A673 (cell line): ENCODE data around the gene SHC1.

Experiments
- EZH2 ChIP-seq: fragments of 200-600 bp; sonication (generic); IDR thresholded peaks from 2 replicates; pipeline ENCODE4 v1.6.1; 2017; ENCODE audit warnings: borderline replicate concordance, low read depth, mild to moderate bottlenecking, mixed read lengths, antibody characterized with exemption, low read length; ENCODE audit not compliant: poor library complexity, severe bottlenecking
- TF ChIP-seq, protein P1 (sequence below): fragments of 300-800, 200-600 bp; sonication (generic); conservative IDR thresholded peaks from 2 replicates; pipeline ENCODE4 v1.5.1; 2017; ENCODE audit warnings: low read depth, mild to moderate bottlenecking, antibody characterized with exemption, low read length, moderate library complexity, mixed read lengths

DNA sequence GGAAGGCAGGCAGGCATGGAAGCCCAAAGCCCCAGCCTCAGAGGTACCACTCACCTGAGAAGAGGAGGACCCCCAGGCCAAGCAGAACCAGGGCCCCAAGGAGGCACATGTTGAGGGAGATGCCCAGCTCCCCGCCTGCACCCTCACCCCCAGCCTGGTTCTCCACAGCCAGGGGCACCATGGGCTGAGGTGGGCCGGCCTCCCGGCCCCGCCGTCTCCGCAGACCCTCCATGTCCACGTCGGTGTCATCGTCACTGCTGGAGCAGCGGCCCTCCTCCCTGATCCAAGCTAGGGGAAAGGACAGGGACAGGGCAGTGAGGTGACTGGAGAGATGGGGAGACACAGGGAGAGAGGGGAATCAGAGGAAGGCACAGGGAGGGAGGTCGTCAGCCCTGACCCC is 22.5 kb downstream of the SHC1 start:
- TF ChIP-seq, protein P1, sequence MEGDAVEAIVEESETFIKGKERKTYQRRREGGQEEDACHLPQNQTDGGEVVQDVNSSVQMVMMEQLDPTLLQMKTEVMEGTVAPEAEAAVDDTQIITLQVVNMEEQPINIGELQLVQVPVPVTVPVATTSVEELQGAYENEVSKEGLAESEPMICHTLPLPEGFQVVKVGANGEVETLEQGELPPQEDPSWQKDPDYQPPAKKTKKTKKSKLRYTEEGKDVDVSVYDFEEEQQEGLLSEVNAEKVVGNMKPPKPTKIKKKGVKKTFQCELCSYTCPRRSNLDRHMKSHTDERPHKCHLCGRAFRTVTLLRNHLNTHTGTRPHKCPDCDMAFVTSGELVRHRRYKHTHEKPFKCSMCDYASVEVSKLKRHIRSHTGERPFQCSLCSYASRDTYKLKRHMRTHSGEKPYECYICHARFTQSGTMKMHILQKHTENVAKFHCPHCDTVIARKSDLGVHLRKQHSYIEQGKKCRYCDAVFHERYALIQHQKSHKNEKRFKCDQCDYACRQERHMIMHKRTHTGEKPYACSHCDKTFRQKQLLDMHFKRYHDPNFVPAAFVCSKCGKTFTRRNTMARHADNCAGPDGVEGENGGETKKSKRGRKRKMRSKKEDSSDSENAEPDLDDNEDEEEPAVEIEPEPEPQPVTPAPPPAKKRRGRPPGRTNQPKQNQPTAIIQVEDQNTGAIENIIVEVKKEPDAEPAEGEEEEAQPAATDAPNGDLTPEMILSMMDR = no peak
- no peak for TF ChIP-seq EZH2
